Measurements from ENCODE around the gene BCL2.

- TF ChIP-seq, protein P1, sequence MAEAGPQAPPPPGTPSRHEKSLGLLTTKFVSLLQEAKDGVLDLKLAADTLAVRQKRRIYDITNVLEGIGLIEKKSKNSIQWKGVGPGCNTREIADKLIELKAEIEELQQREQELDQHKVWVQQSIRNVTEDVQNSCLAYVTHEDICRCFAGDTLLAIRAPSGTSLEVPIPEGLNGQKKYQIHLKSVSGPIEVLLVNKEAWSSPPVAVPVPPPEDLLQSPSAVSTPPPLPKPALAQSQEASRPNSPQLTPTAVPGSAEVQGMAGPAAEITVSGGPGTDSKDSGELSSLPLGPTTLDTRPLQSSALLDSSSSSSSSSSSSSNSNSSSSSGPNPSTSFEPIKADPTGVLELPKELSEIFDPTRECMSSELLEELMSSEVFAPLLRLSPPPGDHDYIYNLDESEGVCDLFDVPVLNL (CRISPR knock-in tag; IDR thresholded peaks at IDR 0.05; ENCODE audit: borderline replicate concordance, low read depth) = no peak
- TF ChIP-seq CTCF (IDR thresholded peaks at IDR 0.05) (no peak), IRF1 (CRISPR knock-in tag; IDR thresholded peaks at IDR 0.05) (no peak), SP1 (CRISPR knock-in tag; conservative IDR thresholded peaks at IDR 0.05) (no peak)
Observed at GRCh38 chr18:63180321-63180720, 139.2 kb downstream of the BCL2 start.
